Retinal pigment epithelial cell (primary cell): ENCODE results near the gene NOS3.

Experiments used
- DNase-seq: peaks from one replicate; pipeline ENCODE4 v3.0.0-alpha.2; 2010; ENCODE audit warnings: low read depth
- H3K4me3 ChIP-seq: 2 replicates; pipeline ENCODE4 v1.5.1; 2011; ENCODE audit warnings: mild to moderate bottlenecking, low read length, control low read depth, moderate library complexity
- TF ChIP-seq, protein P1 (sequence below): conservative IDR thresholded peaks from 2 replicates; pipeline ENCODE4 v1.5.1; 2011; ENCODE audit warnings: low read depth, low read length, control low read depth, inconsistent platforms

The NOS3 gene

DNA sequence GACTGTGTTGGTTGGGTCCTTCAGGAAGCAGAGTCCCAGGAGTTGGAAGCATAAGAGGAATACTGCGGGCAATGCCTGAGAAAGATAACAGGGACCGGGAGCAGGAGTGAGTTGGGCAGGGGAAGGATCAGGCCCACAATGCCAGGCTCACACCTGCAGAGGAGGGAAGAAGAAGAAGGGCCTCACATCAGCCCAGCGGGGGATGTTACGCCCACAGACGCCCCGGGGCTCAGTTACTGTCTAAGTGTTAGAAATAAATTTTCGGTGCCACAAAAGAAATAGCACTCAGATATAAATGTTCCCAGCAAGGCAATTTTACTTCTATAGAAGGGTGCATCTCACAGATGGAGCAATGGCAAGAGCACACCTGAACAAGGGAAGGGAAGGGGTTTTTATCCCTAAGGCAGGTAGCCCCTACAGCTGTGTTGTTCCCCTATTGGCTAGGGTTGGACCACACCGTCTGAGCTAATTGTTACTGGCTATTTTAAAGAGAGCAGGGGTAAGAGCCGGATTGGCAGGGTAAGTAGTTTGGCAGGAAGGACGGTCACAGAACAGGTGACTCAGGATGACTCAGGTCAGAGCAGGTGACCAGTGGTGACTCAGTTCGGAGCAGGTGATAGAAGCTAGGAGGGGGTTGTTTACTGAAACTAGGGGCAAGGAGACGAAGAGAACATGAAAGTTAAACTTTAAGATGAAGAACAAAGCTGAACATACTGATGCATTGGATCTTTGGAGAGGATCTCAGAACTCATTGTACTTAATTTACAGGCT is at the start of gene NOS3:
NOS3 (plus strand) TSS at position 602 of the 771 bp plus-strand sequence. CDS start 2,787 bp downstream, outside the sequence.
- H3K4me3 ChIP-seq: no peak within 1 kb of the TSS
- no peak for DNase-seq
- TF ChIP-seq, protein P1, sequence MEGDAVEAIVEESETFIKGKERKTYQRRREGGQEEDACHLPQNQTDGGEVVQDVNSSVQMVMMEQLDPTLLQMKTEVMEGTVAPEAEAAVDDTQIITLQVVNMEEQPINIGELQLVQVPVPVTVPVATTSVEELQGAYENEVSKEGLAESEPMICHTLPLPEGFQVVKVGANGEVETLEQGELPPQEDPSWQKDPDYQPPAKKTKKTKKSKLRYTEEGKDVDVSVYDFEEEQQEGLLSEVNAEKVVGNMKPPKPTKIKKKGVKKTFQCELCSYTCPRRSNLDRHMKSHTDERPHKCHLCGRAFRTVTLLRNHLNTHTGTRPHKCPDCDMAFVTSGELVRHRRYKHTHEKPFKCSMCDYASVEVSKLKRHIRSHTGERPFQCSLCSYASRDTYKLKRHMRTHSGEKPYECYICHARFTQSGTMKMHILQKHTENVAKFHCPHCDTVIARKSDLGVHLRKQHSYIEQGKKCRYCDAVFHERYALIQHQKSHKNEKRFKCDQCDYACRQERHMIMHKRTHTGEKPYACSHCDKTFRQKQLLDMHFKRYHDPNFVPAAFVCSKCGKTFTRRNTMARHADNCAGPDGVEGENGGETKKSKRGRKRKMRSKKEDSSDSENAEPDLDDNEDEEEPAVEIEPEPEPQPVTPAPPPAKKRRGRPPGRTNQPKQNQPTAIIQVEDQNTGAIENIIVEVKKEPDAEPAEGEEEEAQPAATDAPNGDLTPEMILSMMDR: no peak

DNA sequence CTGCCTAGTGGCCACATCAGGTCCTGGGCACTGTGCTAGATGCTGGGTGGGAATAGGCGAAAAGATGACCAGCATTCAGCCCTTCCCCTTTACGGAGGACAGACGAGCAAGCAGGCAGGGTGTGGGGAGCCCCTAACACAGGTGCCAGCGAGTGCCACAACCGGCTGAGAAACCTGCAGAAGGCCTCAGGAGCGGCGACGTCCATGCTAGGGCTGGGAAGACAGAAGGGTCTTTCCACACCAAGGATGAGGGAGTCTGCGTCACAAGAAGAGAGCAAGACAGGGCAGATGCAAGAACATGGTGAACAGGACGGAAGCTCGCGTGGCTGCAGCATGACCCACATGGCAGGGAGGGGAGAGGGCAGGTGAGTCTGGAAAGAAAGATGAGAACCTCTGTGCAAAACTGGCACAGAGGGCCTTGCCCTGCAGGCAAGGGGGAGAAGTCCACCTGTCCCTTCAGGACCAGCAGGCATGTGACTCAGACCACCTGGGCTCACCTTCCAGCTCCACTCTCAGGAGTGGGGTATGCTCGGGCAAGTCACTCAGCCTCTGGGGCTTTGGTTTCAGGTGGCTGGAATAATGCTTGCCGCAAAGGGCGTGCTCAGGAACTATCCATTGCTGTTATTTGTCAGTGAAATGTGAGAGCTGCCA is 49.3 kb upstream of the NOS3 start:
- no peak overlapping the region for H3K4me3 ChIP-seq
- DNase-seq: no peak
- TF ChIP-seq, protein P1: no peak

DNA sequence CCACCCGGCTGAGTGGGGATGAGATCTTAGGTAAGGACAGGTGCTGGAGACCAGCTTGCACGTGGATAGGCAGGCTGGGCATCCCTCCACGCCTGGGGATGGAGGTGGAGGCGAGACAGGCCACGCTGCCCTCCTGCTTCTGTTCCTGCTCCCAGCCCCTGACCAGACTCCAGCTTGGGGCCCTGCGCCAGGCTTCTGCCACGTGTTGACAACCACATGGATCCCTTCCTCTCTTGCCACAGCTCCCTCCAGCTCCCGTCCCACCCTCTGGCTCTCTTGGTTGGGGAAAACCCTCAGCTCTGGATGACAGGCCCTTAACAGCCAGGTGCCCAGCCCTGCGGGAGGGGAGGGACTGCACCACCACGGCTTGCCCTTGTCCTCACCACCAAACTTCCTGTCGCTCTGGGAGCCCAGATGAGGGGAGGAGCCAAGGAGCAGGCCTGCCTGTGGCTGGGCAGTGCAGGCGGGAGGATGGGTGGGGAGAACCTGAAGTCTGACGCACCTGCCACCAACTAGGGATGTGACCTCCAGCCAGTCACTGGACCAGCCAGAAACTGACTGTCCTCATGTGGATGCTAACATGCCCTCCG is 48.7 kb upstream of the NOS3 start:
- TF ChIP-seq, protein P1: no peak
- H3K4me3 ChIP-seq: no peak overlapping the region
- no peak for DNase-seq

DNA sequence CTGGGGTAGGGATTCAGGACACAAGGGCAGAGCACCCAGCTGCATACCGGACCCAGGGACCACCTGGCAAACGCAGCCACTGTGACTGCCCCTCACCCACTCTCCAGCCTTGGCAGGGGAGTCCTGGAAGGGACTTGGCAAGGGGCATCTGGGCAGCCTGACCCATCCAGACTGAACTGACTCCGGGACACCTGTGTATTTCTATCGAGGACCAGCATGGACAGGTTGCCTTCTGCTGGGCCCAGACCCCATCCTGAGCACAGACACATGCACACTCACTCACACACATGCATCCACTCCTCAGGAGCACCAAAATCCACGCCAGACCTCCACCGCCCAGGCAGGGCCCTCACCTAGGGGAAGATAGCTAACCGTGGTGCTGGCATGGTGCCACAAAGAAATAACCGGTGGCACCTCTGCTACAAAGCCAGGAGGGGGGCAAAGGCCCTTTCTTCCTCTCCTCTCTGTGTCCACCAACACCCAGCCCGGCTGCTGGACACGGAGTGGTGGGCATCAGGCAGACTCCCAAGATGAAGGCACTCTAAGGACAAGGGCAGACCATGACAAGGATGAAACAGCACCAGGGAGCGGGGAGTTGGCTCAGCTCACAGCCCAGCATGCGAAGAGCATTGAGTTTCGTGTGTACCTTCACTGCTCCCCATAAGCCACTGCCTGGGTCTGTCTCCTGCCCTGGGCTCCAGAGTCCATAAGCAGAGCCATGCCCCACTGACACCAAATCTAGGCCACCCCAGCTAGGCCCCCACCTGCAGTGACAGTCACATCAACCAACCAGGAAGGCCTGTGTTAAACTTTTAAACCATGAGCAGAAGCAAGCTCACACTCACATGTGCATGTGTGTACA is 48.0 kb upstream of the NOS3 start:
- no peak overlapping the region for H3K4me3 ChIP-seq
- TF ChIP-seq, protein P1: no peak
- no peak for DNase-seq

DNA sequence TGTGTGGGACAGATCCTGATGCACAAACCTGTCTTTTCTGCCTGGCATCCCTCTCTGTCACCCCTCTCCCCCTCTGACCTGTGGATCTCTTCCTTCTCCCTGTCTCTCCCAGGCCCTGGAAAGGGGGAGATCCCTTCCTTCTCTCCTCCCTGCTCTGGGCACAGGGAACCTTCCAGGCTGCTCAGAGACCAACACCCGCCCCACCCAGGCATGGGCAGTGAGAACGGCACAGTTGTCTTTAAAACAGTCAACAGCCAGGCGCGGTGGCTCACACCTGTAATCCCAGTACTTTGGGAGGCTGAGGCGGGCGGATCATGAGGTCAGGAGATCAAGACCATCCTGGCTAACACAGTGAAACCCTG is 47.4 kb upstream of the NOS3 start:
- TF ChIP-seq, protein P1: no peak
- DNase-seq: no peak
- no peak overlapping the region for H3K4me3 ChIP-seq

DNA sequence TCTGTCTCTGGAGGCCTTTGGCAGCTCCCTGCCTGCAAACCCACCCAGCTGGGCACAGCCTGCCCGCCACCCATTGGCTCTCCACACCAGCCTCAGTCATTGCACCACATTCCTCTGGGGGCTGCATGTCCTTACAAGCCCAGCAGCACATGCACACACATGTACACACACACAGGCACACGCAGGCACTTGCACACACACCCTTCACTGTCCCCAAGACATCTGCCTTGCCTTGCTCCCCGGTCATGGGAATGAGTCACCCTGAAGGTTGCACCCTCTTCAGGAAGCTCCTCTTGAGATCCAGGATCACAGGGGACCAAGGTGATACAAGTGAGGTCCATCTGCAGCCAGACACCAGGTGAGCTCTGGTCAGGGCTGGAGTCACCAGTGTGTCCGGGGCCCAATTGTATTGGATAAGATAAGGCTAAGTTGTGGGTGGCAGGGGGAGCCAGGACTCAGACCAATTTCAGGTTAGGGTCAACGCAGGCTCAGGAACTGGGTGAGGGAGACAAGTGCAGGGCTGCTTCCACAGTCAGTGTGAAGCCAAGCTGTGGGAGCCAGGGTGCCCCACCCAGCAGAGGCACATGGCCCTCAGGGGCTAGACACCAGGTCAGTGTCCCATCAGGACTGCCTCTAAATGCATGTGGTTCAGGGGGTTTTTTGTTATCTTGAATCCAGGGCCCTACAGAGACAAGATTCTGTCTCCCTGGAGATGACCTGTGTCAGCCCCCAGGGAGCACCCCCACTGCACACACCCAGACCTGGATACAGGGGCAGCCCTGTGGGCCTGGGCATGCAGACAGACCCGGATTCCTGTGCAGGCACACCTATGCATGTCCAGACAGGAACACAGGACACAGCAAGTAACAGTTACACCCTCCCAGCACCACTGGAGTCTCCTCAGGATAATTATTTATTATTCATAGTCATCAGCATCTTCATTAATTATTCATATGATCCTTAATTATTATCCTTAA is 46.5 kb upstream of the NOS3 start:
- H3K4me3 ChIP-seq: no peak overlapping the region
- DNase-seq: no peak
- TF ChIP-seq, protein P1: no peak
